ENCODE data around the gene LDAH. TPM values are rescaled to one million over a fixed set of nuclear protein-coding genes. Genes with fewer than 3 reads are reported as not detected.

The LDAH gene
- total RNA-seq, 1 donor from 2014 or later, result 24.9 TPM

GRCh38 chr2:20657522-20658235 lies 165.2 kb downstream of the LDAH start:
- Histone ChIP-seq H3K27me3 (ENCODE audit: control insufficient read depth, insufficient read depth, low read length) (peaks cover 27% of the 10 kb centered on the region), H3K36me3 (ENCODE audit: control insufficient read depth, insufficient read depth, low read length) (no peaks in the 10 kb centered on the region), H3K4me3 (ENCODE audit: low read depth, low read length) (no peak overlapping the region)
- no peak for DNase-seq (ENCODE audit: low read depth)
- TF ChIP-seq, protein P1, sequence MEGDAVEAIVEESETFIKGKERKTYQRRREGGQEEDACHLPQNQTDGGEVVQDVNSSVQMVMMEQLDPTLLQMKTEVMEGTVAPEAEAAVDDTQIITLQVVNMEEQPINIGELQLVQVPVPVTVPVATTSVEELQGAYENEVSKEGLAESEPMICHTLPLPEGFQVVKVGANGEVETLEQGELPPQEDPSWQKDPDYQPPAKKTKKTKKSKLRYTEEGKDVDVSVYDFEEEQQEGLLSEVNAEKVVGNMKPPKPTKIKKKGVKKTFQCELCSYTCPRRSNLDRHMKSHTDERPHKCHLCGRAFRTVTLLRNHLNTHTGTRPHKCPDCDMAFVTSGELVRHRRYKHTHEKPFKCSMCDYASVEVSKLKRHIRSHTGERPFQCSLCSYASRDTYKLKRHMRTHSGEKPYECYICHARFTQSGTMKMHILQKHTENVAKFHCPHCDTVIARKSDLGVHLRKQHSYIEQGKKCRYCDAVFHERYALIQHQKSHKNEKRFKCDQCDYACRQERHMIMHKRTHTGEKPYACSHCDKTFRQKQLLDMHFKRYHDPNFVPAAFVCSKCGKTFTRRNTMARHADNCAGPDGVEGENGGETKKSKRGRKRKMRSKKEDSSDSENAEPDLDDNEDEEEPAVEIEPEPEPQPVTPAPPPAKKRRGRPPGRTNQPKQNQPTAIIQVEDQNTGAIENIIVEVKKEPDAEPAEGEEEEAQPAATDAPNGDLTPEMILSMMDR (IDR thresholded peaks at IDR 0.05; ENCODE audit: insufficient read depth, low read length, poor library complexity, severe bottlenecking), result no peak

GRCh38 chr2:20656561-20656960 lies 166.3 kb downstream of the LDAH start:
- Histone ChIP-seq H3K4me3 (ENCODE audit: low read depth, low read length) (no peak overlapping the region), H3K36me3 (ENCODE audit: control insufficient read depth, insufficient read depth, low read length) (no peaks in the 10 kb centered on the region), H3K27me3 (ENCODE audit: control insufficient read depth, insufficient read depth, low read length) (peaks cover 16% of the 10 kb centered on the region)
- DNase-seq (ENCODE audit: low read depth), result no peak
- TF ChIP-seq, protein P1 (IDR thresholded peaks at IDR 0.05; ENCODE audit: insufficient read depth, low read length, poor library complexity, severe bottlenecking), result no peak

DNA sequence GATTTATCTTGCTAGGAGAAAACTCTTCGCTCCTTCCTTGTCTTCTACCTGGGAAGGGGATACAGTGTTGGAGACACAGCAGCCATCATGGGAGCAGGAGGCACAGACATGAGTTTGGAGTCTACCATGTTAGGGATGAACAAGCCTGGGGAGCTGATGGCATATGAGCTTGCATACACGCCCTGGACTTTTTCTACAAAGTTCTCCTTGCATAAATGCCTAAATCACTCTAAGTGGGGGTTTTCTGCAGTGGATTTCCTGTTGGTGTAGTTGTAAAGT lies 168.4 kb downstream of the LDAH start:
- TF ChIP-seq, protein P1 (IDR thresholded peaks at IDR 0.05; ENCODE audit: insufficient read depth, low read length, poor library complexity, severe bottlenecking), result no peak
- peaks cover 10% of the 10 kb centered on the region for H3K27me3 ChIP-seq (ENCODE audit: control insufficient read depth, insufficient read depth, low read length)
- no peaks in the 10 kb centered on the region for H3K36me3 ChIP-seq (ENCODE audit: control insufficient read depth, insufficient read depth, low read length)
- no peak overlapping the region for H3K4me3 ChIP-seq (ENCODE audit: low read depth, low read length)
- no peak for DNase-seq (ENCODE audit: low read depth)

GRCh38 chr2:20653695-20654534 lies 169.0 kb downstream of the LDAH start:
- TF ChIP-seq, protein P1 (IDR thresholded peaks at IDR 0.05; ENCODE audit: insufficient read depth, low read length, poor library complexity, severe bottlenecking), result no peak
- no peak overlapping the region for H3K4me3 ChIP-seq (ENCODE audit: low read depth, low read length)
- H3K36me3 ChIP-seq (ENCODE audit: control insufficient read depth, insufficient read depth, low read length), result no peaks in the 10 kb centered on the region
- no peak for DNase-seq (ENCODE audit: low read depth)
- peaks cover 10% of the 10 kb centered on the region for H3K27me3 ChIP-seq (ENCODE audit: control insufficient read depth, insufficient read depth, low read length)

DNA sequence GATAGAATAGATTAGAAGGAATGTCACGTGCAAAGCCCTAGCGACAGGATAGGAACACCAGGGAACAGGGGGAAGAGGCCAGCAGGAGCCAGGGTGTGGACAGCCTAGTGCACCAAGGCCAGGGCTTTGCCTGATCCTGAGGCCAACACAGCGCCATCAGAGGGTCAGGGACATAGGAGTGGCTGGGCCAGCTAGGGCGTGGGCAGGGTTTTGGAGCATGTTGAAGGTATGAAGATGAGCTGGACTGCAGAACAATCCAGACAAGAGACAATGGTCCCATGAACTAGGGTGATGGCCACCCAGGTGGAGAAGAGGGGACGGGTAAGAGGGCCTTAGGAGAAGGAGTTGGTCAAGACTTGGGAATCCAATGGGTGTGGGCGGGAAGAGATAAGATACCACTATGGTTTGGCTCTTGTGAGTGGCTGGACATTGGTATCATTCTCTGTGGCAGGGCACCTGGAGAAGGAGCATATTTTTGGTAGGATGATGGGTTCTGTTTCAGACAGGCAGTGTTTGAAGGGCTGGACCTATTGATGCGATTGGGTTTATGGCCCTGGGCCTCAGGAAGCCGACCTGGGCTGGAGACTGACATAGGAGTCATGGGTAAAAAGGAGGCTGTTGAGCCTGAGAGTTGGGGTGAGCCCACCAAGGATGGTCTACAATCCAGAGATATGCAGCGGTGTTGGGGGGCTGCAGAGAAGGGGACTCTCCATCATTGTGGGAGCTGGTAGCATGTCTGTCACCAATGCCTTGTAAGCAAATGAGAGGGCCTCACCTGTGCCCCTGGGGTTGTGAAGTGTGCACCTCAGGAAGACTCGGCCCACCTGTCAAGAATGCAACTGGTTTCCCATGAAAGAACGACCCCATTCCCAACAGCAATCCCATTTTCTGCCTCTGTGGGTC lies 170.0 kb downstream of the LDAH start:
- Histone ChIP-seq H3K36me3 (ENCODE audit: control insufficient read depth, insufficient read depth, low read length) (no peaks in the 10 kb centered on the region), H3K4me3 (ENCODE audit: low read depth, low read length) (no peak overlapping the region), H3K27me3 (ENCODE audit: control insufficient read depth, insufficient read depth, low read length) (peaks cover 10% of the 10 kb centered on the region)
- TF ChIP-seq, protein P1 (IDR thresholded peaks at IDR 0.05; ENCODE audit: insufficient read depth, low read length, poor library complexity, severe bottlenecking), result no peak
- DNase-seq (ENCODE audit: low read depth), result no peak
